A172 (cell line): Measurements from ENCODE around the gene ENDOU. TPM values are rescaled to one million over a fixed set of nuclear protein-coding genes. Genes with fewer than 3 reads are reported as not detected.
"Not testable (repeated sequence)": the region's sequence is repeated elsewhere in the genome, so short reads cannot be mapped to it uniquely, and the experiment has no call there.

Experiments used
- DNase-seq: peaks from one replicate; pipeline ENCODE4 v3.0.0-alpha.2; 2015; ENCODE audit warnings: low spot score
- total RNA-seq: library from RNA; depleted of rRNA; stranded (reverse); fragments of >200 nt; shearing (Covaris generic); gene quantifications from 2 replicates; pipeline ENCODE4 v1.2.3, GENCODE V29; 2014; rRNA removed

The ENDOU gene
- total RNA-seq, 1 experiment from 2014 or later = not detected

GRCh38 chr12:47686645-47687240 lies 38.5 kb downstream of the ENDOU start:
- peak; percentile 38 for DNase-seq

DNA sequence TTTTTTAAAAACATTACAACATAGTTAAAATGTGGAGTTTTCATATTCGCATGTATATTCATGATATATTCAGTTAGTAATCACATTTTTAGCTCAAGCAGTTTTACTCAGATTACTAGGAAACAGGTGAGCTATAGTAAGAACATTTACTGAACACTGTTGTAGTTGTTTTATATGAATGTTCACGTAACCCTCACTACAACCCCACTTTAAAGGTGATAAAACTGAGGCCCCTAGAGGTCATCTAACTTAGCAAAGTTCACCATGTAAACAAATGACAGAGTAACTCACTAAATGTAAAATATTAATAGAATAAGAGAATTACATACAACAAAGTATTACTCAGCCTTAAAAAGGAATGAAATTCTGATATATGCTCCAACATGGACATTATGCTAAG lies 45.5 kb downstream of the ENDOU start:
- no peak for DNase-seq

GRCh38 chr12:47672068-47672467 lies 53.2 kb downstream of the ENDOU start:
- no peak for DNase-seq

GRCh38 chr12:47667935-47668334 lies 57.4 kb downstream of the ENDOU start:
- DNase-seq = not testable (repeated sequence)

Other genes starting within 250 kb of the ENDOU start
- 27.7 and 44.8 TPM in 2 replicates for gene RPAP3, start 19.5 kb downstream of the ENDOU start, total RNA-seq
- 1.3 and 1.4 TPM in 2 replicates for gene RAPGEF3, start 33.4 kb upstream of the ENDOU start, total RNA-seq
- 4.3 and 10.0 TPM in 2 replicates for gene SLC48A1, start 47.7 kb upstream of the ENDOU start, total RNA-seq
- gene HDAC7, start 94.4 kb upstream of the ENDOU start, total RNA-seq = 24.4 and 29.4 TPM in 2 replicates
- gene VDR, start 179.5 kb upstream of the ENDOU start, total RNA-seq = 2.5 and 3.3 TPM in 2 replicates
- gene TMEM106C, start 238.1 kb upstream of the ENDOU start, total RNA-seq = 211 and 295 TPM in 2 replicates